H9 (cell line): ENCODE measurements around the gene SEMA4D. TPM values are rescaled to one million over a fixed set of nuclear protein-coding genes. Genes with fewer than 3 reads are reported as not detected.

Experiments used
- DNase-seq: peaks from one replicate; pipeline ENCODE4 v3.0.0-alpha.2; 2017
- H2AFZ ChIP-seq: one replicate; pipeline ENCODE4 v1.6.1; 2013; ENCODE audit warnings: mild to moderate bottlenecking, low read length, control low read depth, moderate library complexity
- H2AK5ac ChIP-seq: 2 replicates; pipeline ENCODE4 v1.6.1; 2013; ENCODE audit warnings: low read length, control low read depth, mixed read lengths; ENCODE audit not compliant: insufficient read length
- H2BK120ac ChIP-seq: one replicate; pipeline ENCODE4 v1.6.1; 2013; ENCODE audit warnings: low read depth, mild to moderate bottlenecking, low read length, control low read depth, inconsistent platforms; ENCODE audit not compliant: poor library complexity, severe bottlenecking
- H2BK12ac ChIP-seq: 2 replicates; pipeline ENCODE4 v1.6.1; 2013; ENCODE audit warnings: low read length, control low read depth, mixed read lengths, low read depth; ENCODE audit not compliant: insufficient read length
- H2BK15ac ChIP-seq: 2 replicates; pipeline ENCODE4 v1.6.1; 2013; ENCODE audit warnings: low read depth, low read length, control low read depth
- H2BK20ac ChIP-seq: one replicate; pipeline ENCODE4 v1.6.1; 2013; ENCODE audit warnings: low read depth, mild to moderate bottlenecking, low read length, control low read depth, inconsistent platforms; ENCODE audit not compliant: poor library complexity, severe bottlenecking
- H2BK5ac ChIP-seq: 2 replicates; pipeline ENCODE4 v1.6.1; 2013; ENCODE audit warnings: low read length, control low read depth, mixed read lengths; ENCODE audit not compliant: insufficient read length
- H3K14ac ChIP-seq: 2 replicates; pipeline ENCODE4 v1.6.1; 2013; ENCODE audit warnings: low read length, control low read depth; ENCODE audit not compliant: insufficient read depth
- H3K18ac ChIP-seq: 2 replicates; pipeline ENCODE4 v1.6.1; 2013; ENCODE audit warnings: low read depth, mild to moderate bottlenecking, mixed read lengths, low read length, control low read depth; ENCODE audit not compliant: insufficient read length
- H3K23ac ChIP-seq: 2 replicates; pipeline ENCODE4 v1.6.1; 2013; ENCODE audit warnings: low read length, control low read depth, mixed read lengths, low read depth; ENCODE audit not compliant: insufficient read length
- H3K23me2 ChIP-seq: 2 replicates; pipeline ENCODE4 v1.6.1; 2013; ENCODE audit warnings: low read depth, mild to moderate bottlenecking, mixed read lengths, low read length, control low read depth; ENCODE audit not compliant: insufficient read length, poor library complexity, severe bottlenecking
- H3K27ac ChIP-seq: 2 replicates; pipeline ENCODE4 v1.5.1; 2013; ENCODE audit warnings: low read length, control low read depth, mixed read lengths, low read depth; ENCODE audit not compliant: insufficient read length
- H3K27me3 ChIP-seq: 2 replicates; pipeline ENCODE4 v1.6.1; 2013; ENCODE audit warnings: low read length, control low read depth, inconsistent platforms; ENCODE audit not compliant: insufficient read depth
- H3K4ac ChIP-seq: 2 replicates; pipeline ENCODE4 v1.6.1; 2013; ENCODE audit warnings: low read depth, mild to moderate bottlenecking, control low read depth, inconsistent platforms, low read length, moderate library complexity
- H3K4me1 ChIP-seq: 2 replicates; pipeline ENCODE4 v1.6.1; 2013; ENCODE audit warnings: low read length, control low read depth, inconsistent platforms; ENCODE audit not compliant: insufficient read depth
- H3K4me2 ChIP-seq: 2 replicates; pipeline ENCODE4 v1.6.1; 2013; ENCODE audit warnings: low read length, control low read depth, mixed read lengths; ENCODE audit not compliant: insufficient read length, insufficient read depth
- H3K56ac ChIP-seq: 2 replicates; pipeline ENCODE4 v1.6.1; 2013; ENCODE audit warnings: low read depth, mild to moderate bottlenecking, mixed read lengths, low read length, control low read depth; ENCODE audit not compliant: insufficient read length
- H3K79me1 ChIP-seq: 2 replicates; pipeline ENCODE4 v1.6.1; 2013; ENCODE audit warnings: low read depth, mild to moderate bottlenecking, moderate library complexity, low read length, control low read depth, inconsistent platforms; ENCODE audit not compliant: insufficient read depth, poor library complexity, severe bottlenecking
- H3K79me2 ChIP-seq: 2 replicates; pipeline ENCODE4 v1.6.1; 2013; ENCODE audit warnings: low read length, control low read depth, inconsistent platforms; ENCODE audit not compliant: insufficient read depth
- H3K9ac ChIP-seq: 2 replicates; pipeline ENCODE4 v1.6.1; 2013; ENCODE audit warnings: low read length, control low read depth, mixed read lengths; ENCODE audit not compliant: insufficient read length; ENCODE audit errors: extremely low read depth
- H3K9me3 ChIP-seq: one replicate; pipeline ENCODE4 v1.6.1; 2013; ENCODE audit warnings: low read depth, low read length, inconsistent platforms; ENCODE audit not compliant: control insufficient read depth
- H3T11ph ChIP-seq: one replicate; pipeline ENCODE4 v1.6.1; 2013; ENCODE audit warnings: mild to moderate bottlenecking, low read length, control low read depth, inconsistent platforms
- H4K20me1 ChIP-seq: one replicate; pipeline ENCODE4 v1.6.1; 2013; ENCODE audit not compliant: control insufficient read depth, insufficient read length, insufficient read depth
- H4K5ac ChIP-seq: 2 replicates; pipeline ENCODE4 v1.6.1; 2013; ENCODE audit warnings: low read depth, mild to moderate bottlenecking, mixed read lengths, low read length, control low read depth; ENCODE audit not compliant: insufficient read length
- H4K8ac ChIP-seq: replicated peaks from 2 replicates; pipeline ENCODE4 v1.6.1; 2013; ENCODE audit warnings: low read length, control low read depth, mixed read lengths, low read depth; ENCODE audit not compliant: insufficient read length
- H4K91ac ChIP-seq: 2 replicates; pipeline ENCODE4 v1.6.1; 2013; ENCODE audit warnings: low read depth, mild to moderate bottlenecking, moderate library complexity, mixed read lengths, low read length, control low read depth; ENCODE audit not compliant: insufficient read length
- H3K27ac Mint-ChIP-seq, 3 experiments: 2 replicates in 2 of 3; 3 replicates in 1 of 3; pipeline ENCODE4 v1.8.0; 2020 to 2021; ENCODE audit warnings: mixed read lengths in 3 of 3, mild to moderate bottlenecking in 1 of 3, moderate library complexity in 1 of 3
- H3K27me3 Mint-ChIP-seq: 2 replicates; pipeline ENCODE4 v1.8.0; 2021; ENCODE audit warnings: low read depth, mild to moderate bottlenecking, moderate library complexity, mixed read lengths
- H3K36me3 Mint-ChIP-seq, 3 experiments: 2 replicates in 2 of 3; 3 replicates in 1 of 3; pipeline ENCODE4 v1.8.0; 2020 to 2021; ENCODE audit warnings: low read depth in 3 of 3, mixed read lengths in 3 of 3; ENCODE audit not compliant: insufficient read depth in 1 of 3
- H3K4me1 Mint-ChIP-seq, 2 experiments: 2 replicates each; pipeline ENCODE4 v1.8.0; 2020; ENCODE audit warnings: mixed read lengths in 2 of 2
- H3K4me3 Mint-ChIP-seq, 2 experiments: 2 replicates in 1 of 2; 3 replicates in 1 of 2; pipeline ENCODE4 v1.8.0; 2020 to 2021; ENCODE audit warnings: mild to moderate bottlenecking in 2 of 2, mixed read lengths in 2 of 2, moderate library complexity in 1 of 2
- H3K9me3 Mint-ChIP-seq, 2 experiments: 2 replicates in 1 of 2; 3 replicates in 1 of 2; pipeline ENCODE4 v1.8.0; 2020; ENCODE audit warnings: mild to moderate bottlenecking in 2 of 2, mixed read lengths in 2 of 2, moderate library complexity in 1 of 2
- CTCF ChIP-seq: fragments of 200-600 bp; sonication (generic); conservative IDR thresholded peaks from 3 replicates; pipeline ENCODE4 v1.8.0; 2021; ENCODE audit warnings: antibody characterized with exemption, mild to moderate bottlenecking
- WGBS: extraction: QIAGEN DNeasy Blood & Tissue Kit; methylation state at CpG from one replicate; pipeline ENCODE4 v1.1.7; 2013; ENCODE audit warnings: missing lambda C conversion rate, low lambda C conversion rate, mixed read lengths; ENCODE audit not compliant: insufficient read length; ENCODE audit errors: extremely low coverage; 5-methylcytosine and 5-hydroxymethylcytosine counted together
- total RNA-seq: library from RNA; stranded (reverse); gene quantifications from 2 replicates; pipeline ENCODE4 v1.2.1, GENCODE V29; 2021

SEMA4D gene
- total RNA-seq, 1 experiment from 2014 or later = 47.2 TPM

GRCh38 chr9:89386797-89387196 is 111.1 kb downstream of the SEMA4D start:
- no peak overlapping the region for H3K27ac Mint-ChIP-seq
- no peak overlapping the region for H2BK20ac ChIP-seq
- H3K9ac ChIP-seq = no peak overlapping the region
- H3K4ac ChIP-seq = no peak overlapping the region
- no peaks in the 10 kb centered on the region; the same call in 1 of the 2 replicates for H3K27me3 Mint-ChIP-seq
- no peak overlapping the region for H2AFZ ChIP-seq
- DNase-seq = no peak
- H3T11ph ChIP-seq = no peak overlapping the region
- no peak overlapping the region for H3K4me3 Mint-ChIP-seq
- no peak overlapping the region for H4K5ac ChIP-seq
- H3K79me2 ChIP-seq = no peaks in the 10 kb centered on the region
- H2BK120ac ChIP-seq = no peak overlapping the region
- no peaks in the 10 kb centered on the region for H3K9me3 ChIP-seq
- H3K56ac ChIP-seq = no peak overlapping the region
- H3K4me1 Mint-ChIP-seq = peaks cover 0 to 2% of the 10 kb centered on the region in 2 experiments; a peak in 1 of 4 replicates
- H4K20me1 ChIP-seq = no peaks in the 10 kb centered on the region
- no peak overlapping the region for H3K23ac ChIP-seq
- no peaks in the 10 kb centered on the region for H3K9me3 Mint-ChIP-seq
- no peak overlapping the region for H2BK15ac ChIP-seq
- no peak overlapping the region for H4K8ac ChIP-seq
- H2BK12ac ChIP-seq = no peak overlapping the region
- H3K79me1 ChIP-seq = no peaks in the 10 kb centered on the region
- H2AK5ac ChIP-seq = no peak overlapping the region
- H3K4me1 ChIP-seq = no peaks in the 10 kb centered on the region
- no peaks in the 10 kb centered on the region for H3K27me3 ChIP-seq
- TF ChIP-seq CTCF = no peak
- no peak overlapping the region for H3K27ac ChIP-seq
- no peak overlapping the region for H3K4me2 ChIP-seq
- H2BK5ac ChIP-seq = no peak overlapping the region
- no CpG with 5 or more reads among the region's 11 CpGs for WGBS
- H4K91ac ChIP-seq = no peak overlapping the region
- H3K23me2 ChIP-seq = no peaks in the 10 kb centered on the region
- no peak overlapping the region for H3K18ac ChIP-seq
- H3K36me3 Mint-ChIP-seq = peaks cover 21 to 88% (median 77%) of the 10 kb centered on the region in 3 experiments; a peak in 6 of 7 replicates
- H3K14ac ChIP-seq = no peak overlapping the region
